Testis (tissue), 2 donors: Measurements from ENCODE around the gene RSKR.

Source experiments
- CTCF ChIP-seq, 3 experiments: fragments of 450-650 bp in 2 of 3; fragments of 200-600 bp in 1 of 3; sonication (generic) in 1 of 3; IDR thresholded peaks; one replicate each; pipeline ENCODE4 v1.5.1; 2016 to 2019; ENCODE audit warnings: antibody characterized with exemption in 3 of 3, mild to moderate bottlenecking in 2 of 3, moderate library complexity in 1 of 3
- POLR2A ChIP-seq: fragments of 450-650 bp; IDR thresholded peaks from one replicate; pipeline ENCODE4 v1.6.1; 2017; ENCODE audit warnings: antibody characterized with exemption, mild to moderate bottlenecking, moderate library complexity

- no peak for TF ChIP-seq CTCF (IDR thresholded peaks at IDR 0.05)
- no peak for TF ChIP-seq POLR2A
Measured at GRCh38 chr17:28569446-28569845, 44.5 kb downstream of the RSKR start.
